Measurements from ENCODE around the gene NRIP3. TPM values are rescaled to one million over a fixed set of nuclear protein-coding genes. Genes with fewer than 3 reads are reported as not detected.
"Not testable (repeated sequence)": the region's sequence is repeated elsewhere in the genome, so short reads cannot be mapped to it uniquely, and the experiment has no call there.

The NRIP3 gene
- total RNA-seq, 4 donors from 2014 or later: 1.8 to 2.9 (median 2.2) TPM

DNA sequence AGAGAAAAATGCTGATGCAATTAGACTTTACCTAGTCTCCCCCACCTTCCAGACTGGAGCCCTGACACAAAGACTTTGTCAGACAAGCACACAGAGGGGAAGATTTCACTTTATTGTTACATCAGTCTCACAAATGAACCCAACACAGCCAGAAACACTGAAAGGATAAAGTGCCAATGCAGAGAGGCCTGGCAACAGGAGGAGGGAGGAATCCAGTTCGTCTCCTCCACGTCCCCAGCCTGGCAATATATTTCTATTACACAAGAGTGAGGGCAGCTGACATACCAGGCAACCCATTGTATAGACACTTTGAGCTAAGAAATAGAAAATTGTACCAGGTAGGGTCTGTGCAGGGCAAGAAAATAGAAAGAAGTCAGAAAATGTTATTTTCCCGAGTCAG lies 23.3 kb downstream of the NRIP3 start:
- H3K4me3 ChIP-seq: no peak overlapping the region
- WGBS, 2 donors (ENCODE audit: low coverage in 1 of 2): 59 to 60% methylated on average over 1 to 3 of the region's 3 CpGs
- H3K27ac ChIP-seq: no peak overlapping the region
- no peaks in the 10 kb centered on the region for H3K9me3 ChIP-seq
- no peaks in the 10 kb centered on the region for H3K4me1 ChIP-seq
- no peaks in the 10 kb centered on the region for H3K36me3 ChIP-seq
- no peak for ATAC-seq
- TF ChIP-seq POLR2A (IDR thresholded peaks at IDR 0.05): no peak
- TF ChIP-seq EP300 (IDR thresholded peaks at IDR 0.05): no peak
- TF ChIP-seq, protein P1, sequence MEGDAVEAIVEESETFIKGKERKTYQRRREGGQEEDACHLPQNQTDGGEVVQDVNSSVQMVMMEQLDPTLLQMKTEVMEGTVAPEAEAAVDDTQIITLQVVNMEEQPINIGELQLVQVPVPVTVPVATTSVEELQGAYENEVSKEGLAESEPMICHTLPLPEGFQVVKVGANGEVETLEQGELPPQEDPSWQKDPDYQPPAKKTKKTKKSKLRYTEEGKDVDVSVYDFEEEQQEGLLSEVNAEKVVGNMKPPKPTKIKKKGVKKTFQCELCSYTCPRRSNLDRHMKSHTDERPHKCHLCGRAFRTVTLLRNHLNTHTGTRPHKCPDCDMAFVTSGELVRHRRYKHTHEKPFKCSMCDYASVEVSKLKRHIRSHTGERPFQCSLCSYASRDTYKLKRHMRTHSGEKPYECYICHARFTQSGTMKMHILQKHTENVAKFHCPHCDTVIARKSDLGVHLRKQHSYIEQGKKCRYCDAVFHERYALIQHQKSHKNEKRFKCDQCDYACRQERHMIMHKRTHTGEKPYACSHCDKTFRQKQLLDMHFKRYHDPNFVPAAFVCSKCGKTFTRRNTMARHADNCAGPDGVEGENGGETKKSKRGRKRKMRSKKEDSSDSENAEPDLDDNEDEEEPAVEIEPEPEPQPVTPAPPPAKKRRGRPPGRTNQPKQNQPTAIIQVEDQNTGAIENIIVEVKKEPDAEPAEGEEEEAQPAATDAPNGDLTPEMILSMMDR (IDR thresholded peaks at IDR 0.05): no peak
- no peak for TF ChIP-seq POLR2AphosphoS5 (IDR thresholded peaks at IDR 0.05)
- no peaks in the 10 kb centered on the region for H3K27me3 ChIP-seq

DNA sequence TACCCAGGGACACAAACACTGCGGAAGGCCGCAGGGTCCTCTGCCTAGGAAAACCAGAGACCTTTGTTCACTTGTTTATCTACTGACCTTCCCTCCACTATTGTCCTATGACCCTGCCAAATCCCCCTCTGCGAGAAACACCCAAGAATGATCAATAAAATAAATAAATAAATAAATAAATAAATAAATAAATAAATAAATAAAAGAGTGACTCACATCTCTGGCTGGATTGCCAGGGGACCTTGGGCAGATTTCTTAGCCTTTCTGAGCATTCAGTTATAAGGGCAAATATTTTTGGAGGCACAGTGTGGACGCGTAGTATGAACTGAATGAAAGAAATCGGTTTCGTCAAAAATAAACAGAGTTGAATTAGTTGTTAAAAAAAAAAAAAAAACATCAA lies 24.4 kb downstream of the NRIP3 start:
- not testable (repeated sequence) for ATAC-seq, H3K27me3 ChIP-seq, H3K9me3 ChIP-seq, H3K4me1 ChIP-seq, H3K27ac ChIP-seq, H3K4me3 ChIP-seq, H3K36me3 ChIP-seq
- WGBS, 2 donors (ENCODE audit: low coverage in 1 of 2): 96% methylated on average over 4 of the region's 7 CpGs; no CpG with 5 or more reads in 1 of the 2 donors

DNA sequence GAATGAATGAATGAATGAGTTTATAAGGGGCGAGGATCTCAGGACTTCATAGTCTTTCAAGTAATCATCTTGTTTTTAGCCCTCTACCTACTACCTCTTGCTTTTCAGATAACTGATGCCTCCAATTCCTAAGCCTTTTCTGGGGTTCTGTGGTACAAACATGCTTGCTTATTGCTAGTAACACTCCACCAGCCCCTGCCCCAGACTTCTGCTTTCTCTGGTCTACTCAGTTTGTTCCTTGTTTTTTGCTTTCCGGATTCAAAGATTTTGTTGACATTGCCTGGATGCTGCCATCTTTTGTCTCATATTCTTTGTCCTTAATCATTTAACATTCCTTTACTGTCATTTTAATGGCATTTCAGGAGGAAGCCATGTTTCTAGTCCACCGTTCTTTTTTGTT lies 30.7 kb downstream of the NRIP3 start:
- Histone ChIP-seq H3K27me3 (no peaks in the 10 kb centered on the region), H3K27ac (no peak overlapping the region), H3K36me3 (no peaks in the 10 kb centered on the region), H3K9me3 (no peaks in the 10 kb centered on the region), H3K4me3 (no peak overlapping the region), H3K4me1 (no peaks in the 10 kb centered on the region)
- ATAC-seq: no peak
- no peak for TF ChIP-seq POLR2A (IDR thresholded peaks at IDR 0.05)
- no peak for TF ChIP-seq EP300 (IDR thresholded peaks at IDR 0.05)
- TF ChIP-seq, protein P1 (IDR thresholded peaks at IDR 0.05): no peak
- no peak for TF ChIP-seq POLR2AphosphoS5 (IDR thresholded peaks at IDR 0.05)
- WGBS, 2 donors (ENCODE audit: low coverage in 1 of 2): 71 to 74% methylated on average over 3 of the region's 3 CpGs

DNA sequence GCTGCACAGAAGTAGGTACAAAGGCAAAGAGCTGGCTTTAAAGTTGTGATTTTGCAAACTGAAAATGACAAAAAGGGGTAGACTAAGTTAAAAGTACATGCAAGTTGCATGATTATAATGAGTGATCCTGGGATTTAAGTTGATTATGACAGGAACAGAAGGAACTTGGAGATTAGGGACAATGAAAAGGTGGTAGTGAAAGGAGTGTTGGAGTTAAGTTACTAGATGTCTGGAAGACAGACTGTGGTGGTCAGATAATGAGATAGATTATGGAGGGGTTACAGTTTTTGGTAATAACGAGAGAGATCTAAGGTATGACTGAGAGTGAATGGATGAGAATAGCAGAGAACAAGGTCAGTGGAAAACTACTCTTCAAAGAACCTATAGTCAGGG lies 31.9 kb downstream of the NRIP3 start:
- Histone ChIP-seq H3K4me3 (no peak overlapping the region), H3K9me3 (no peaks in the 10 kb centered on the region), H3K27ac (no peak overlapping the region), H3K27me3 (no peaks in the 10 kb centered on the region), H3K36me3 (no peaks in the 10 kb centered on the region), H3K4me1 (no peaks in the 10 kb centered on the region)
- whole genome bisulfite sequencing, 2 donors (ENCODE audit: low coverage in 1 of 2): 47 to 73% methylated on average over 1 of the region's 1 CpG
- no peak for ATAC-seq
- TF ChIP-seq EP300 (IDR thresholded peaks at IDR 0.05) (no peak), POLR2AphosphoS5 (IDR thresholded peaks at IDR 0.05) (no peak), POLR2A (IDR thresholded peaks at IDR 0.05) (no peak)
- TF ChIP-seq, protein P1 (IDR thresholded peaks at IDR 0.05): no peak

DNA sequence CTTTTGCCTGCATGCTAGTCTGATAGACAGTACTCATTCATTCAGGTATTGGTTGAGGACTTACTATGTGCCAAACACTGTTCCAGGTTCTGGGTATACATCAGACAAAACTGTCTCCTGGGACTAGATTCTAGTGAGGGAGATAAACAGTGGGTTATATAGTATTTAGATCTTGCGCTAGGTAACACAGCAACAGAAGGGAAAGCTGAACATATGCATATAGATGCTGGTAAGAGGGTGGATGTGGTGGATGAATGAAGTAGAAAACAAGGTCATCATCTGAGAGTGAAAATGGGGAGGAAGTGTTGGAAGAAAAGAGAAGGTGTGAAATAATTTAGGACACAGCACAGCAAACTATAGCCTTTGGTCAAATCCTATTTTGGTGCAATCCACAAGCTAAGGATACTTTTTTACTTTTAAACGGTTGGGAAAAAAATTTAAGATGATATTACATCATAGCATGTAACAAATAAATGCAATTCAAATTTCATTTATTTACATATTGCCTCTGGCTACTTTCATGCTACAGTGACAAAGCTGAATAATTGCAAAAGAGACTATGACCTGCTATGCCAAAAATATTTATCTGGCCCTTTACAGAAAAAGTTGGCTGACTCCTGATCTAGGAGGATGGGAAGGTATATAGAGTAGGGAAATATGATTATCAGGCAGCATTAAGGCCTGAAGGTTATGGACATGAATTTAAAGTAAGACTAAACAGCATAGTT lies 32.4 kb downstream of the NRIP3 start:
- no peaks in the 10 kb centered on the region for H3K4me1 ChIP-seq
- 65 to 71% methylated on average over 2 of the region's 2 CpGs for WGBS, 2 donors (ENCODE audit: low coverage in 1 of 2)
- no peak for ATAC-seq
- H3K27me3 ChIP-seq: no peaks in the 10 kb centered on the region
- H3K9me3 ChIP-seq: no peaks in the 10 kb centered on the region
- H3K27ac ChIP-seq: no peak overlapping the region
- no peak overlapping the region for H3K4me3 ChIP-seq
- H3K36me3 ChIP-seq: no peaks in the 10 kb centered on the region
- TF ChIP-seq POLR2A (IDR thresholded peaks at IDR 0.05): no peak
- TF ChIP-seq EP300 (IDR thresholded peaks at IDR 0.05): no peak
- no peak for TF ChIP-seq POLR2AphosphoS5 (IDR thresholded peaks at IDR 0.05)
- TF ChIP-seq, protein P1 (IDR thresholded peaks at IDR 0.05): no peak
